ENCODE data around the gene RDH13. TPM values are rescaled to one million over a fixed set of nuclear protein-coding genes. Genes with fewer than 3 reads are reported as not detected.

The RDH13 gene
- total and polyA plus RNA-seq, 4 donors = 8.9 to 11.7 (median 9.5) TPM

DNA sequence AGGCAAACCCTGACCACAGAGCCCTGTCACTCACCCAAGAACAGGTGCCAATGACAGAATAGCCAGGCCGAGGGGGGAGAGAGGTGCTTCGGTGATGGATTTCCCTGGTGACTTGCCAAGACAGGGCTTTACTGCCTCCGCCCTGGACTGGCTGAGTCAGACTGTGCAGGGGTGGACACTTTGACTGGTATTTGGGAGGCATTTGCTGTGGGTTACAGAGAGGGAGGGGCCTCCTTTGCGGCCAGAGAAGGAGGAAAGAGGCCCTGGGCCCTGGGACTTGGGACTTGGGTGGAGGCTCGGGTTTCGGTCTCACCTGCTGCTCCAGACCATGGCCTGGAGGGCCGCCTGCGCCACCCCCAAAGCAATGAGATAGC, 8.2 kb upstream of the RDH13 start:
- no peak overlapping the region for H3K9ac ChIP-seq (ENCODE audit: low read depth in 1 of 2, low read length in 2 of 2)
- no peak overlapping the region for H3K27ac ChIP-seq (ENCODE audit: low read depth in 1 of 2, low read length in 2 of 2)

DNA sequence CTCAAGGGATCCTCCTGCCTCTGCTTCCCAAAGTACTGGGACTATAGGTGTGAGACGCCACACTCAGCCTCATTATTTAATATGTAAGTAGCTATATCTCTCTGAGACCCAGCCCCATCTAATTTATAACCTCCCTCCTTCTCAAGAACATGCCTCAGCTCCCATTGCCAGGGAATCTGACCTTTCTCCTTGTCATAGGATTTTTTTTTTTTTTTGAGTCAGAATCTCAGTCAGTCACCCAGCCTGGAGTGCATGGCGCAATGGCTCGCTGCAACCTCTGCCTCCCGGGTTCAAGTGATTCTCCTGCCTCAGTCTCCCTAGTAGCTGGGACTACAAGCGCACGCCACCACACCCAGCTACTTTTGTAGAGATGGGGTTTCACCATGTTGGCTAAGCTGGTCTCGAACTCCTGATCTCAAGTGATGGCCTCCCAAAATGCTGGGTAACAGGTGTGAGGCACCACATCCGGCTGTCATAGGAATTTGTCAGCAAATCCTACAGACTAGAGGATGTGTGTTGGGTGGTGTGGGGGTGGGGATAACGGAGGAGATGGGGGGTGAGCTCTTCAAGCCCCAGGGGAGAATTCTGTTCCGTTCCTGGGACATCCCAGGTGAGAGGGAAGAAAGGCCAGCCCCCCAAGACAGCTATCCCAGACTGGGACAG, 7.6 kb upstream of the RDH13 start:
- no peak for DNase-seq (ENCODE audit: low spot score)
- no peak overlapping the region for H3K4me3 ChIP-seq (ENCODE audit: low read depth in 1 of 3, low read length in 3 of 3)

More for the DNA sequence above, 8.2 kb upstream of the RDH13 start:
- whole genome bisulfite sequencing = 52% methylated on average over 8 of the region's 8 CpGs
- Histone ChIP-seq H3K9me3 (ENCODE audit: control insufficient read depth in 4 of 4, low read length in 3 of 4) (no peaks in the 10 kb centered on the region), H3K4me1 (ENCODE audit: control insufficient read depth in 4 of 4, insufficient read depth in 4 of 4, low read length in 3 of 4) (no peaks in the 10 kb centered on the region), H3K27me3 (ENCODE audit: control insufficient read depth in 4 of 4, insufficient read depth in 4 of 4, low read length in 3 of 4) (peaks cover 0 to 11% (median 3%) of the 10 kb centered on the region in 4 donors), H3K36me3 (ENCODE audit: control insufficient read depth in 4 of 4, insufficient read depth in 3 of 4, low read depth in 1 of 4, low read length in 3 of 4) (no peaks in the 10 kb centered on the region), H3K4me3 (ENCODE audit: low read depth in 1 of 3, low read length in 3 of 3) (no peak overlapping the region)
- no peak for DNase-seq (ENCODE audit: low spot score)
- no peak for TF ChIP-seq TAF1 (conservative IDR thresholded peaks at IDR 0.05)
- TF ChIP-seq RXRA (IDR thresholded peaks at IDR 0.05) = no peak
- TF ChIP-seq FOXA1 (IDR thresholded peaks at IDR 0.05) = no peak
- TF ChIP-seq, protein P1, sequence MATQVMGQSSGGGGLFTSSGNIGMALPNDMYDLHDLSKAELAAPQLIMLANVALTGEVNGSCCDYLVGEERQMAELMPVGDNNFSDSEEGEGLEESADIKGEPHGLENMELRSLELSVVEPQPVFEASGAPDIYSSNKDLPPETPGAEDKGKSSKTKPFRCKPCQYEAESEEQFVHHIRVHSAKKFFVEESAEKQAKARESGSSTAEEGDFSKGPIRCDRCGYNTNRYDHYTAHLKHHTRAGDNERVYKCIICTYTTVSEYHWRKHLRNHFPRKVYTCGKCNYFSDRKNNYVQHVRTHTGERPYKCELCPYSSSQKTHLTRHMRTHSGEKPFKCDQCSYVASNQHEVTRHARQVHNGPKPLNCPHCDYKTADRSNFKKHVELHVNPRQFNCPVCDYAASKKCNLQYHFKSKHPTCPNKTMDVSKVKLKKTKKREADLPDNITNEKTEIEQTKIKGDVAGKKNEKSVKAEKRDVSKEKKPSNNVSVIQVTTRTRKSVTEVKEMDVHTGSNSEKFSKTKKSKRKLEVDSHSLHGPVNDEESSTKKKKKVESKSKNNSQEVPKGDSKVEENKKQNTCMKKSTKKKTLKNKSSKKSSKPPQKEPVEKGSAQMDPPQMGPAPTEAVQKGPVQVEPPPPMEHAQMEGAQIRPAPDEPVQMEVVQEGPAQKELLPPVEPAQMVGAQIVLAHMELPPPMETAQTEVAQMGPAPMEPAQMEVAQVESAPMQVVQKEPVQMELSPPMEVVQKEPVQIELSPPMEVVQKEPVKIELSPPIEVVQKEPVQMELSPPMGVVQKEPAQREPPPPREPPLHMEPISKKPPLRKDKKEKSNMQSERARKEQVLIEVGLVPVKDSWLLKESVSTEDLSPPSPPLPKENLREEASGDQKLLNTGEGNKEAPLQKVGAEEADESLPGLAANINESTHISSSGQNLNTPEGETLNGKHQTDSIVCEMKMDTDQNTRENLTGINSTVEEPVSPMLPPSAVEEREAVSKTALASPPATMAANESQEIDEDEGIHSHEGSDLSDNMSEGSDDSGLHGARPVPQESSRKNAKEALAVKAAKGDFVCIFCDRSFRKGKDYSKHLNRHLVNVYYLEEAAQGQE (IDR thresholded peaks at IDR 0.05) = no peak
- TF ChIP-seq GABPA (IDR thresholded peaks at IDR 0.05 in 1 of 2, conservative IDR thresholded peaks at IDR 0.05 in 1 of 2) = no peak

DNA sequence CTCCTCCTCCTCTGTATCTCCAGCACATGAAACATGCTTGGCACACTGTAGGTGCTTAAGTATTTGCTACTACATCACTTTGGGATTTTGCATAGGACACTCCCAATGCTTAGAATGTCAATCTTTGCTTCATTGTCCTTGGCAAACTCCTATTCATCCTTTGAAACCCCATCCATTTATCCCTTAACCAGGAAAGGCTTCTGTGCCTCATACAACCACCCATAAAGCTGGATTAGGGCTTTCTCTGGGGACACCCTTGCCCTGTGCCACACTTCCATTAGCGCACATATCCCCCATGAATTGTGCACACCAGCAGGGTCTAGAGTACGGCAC, 6.9 kb upstream of the RDH13 start:
- Histone ChIP-seq H3K27ac (ENCODE audit: low read depth in 1 of 2, low read length in 2 of 2) (no peak overlapping the region), H3K27me3 (ENCODE audit: control insufficient read depth in 4 of 4, insufficient read depth in 4 of 4, low read length in 3 of 4) (peaks cover 0 to 11% (median 3%) of the 10 kb centered on the region in 4 donors), H3K36me3 (ENCODE audit: control insufficient read depth in 4 of 4, insufficient read depth in 3 of 4, low read depth in 1 of 4, low read length in 3 of 4) (no peaks in the 10 kb centered on the region), H3K9me3 (ENCODE audit: control insufficient read depth in 4 of 4, low read length in 3 of 4) (no peaks in the 10 kb centered on the region), H3K9ac (ENCODE audit: low read depth in 1 of 2, low read length in 2 of 2) (no peak overlapping the region), H3K4me1 (ENCODE audit: control insufficient read depth in 4 of 4, insufficient read depth in 4 of 4, low read length in 3 of 4) (no peaks in the 10 kb centered on the region), H3K4me3 (ENCODE audit: low read depth in 1 of 3, low read length in 3 of 3) (no peak overlapping the region)
- TF ChIP-seq NR2F2 (IDR thresholded peaks at IDR 0.05) (no peak), HNF4A (conservative IDR thresholded peaks at IDR 0.05) (no peak), GABPA (IDR thresholded peaks at IDR 0.05 in 1 of 2, conservative IDR thresholded peaks at IDR 0.05 in 1 of 2) (no peak), JUND (IDR thresholded peaks at IDR 0.05) (no peak), RAD21 (IDR thresholded peaks at IDR 0.05) (no peak), SP1 (IDR thresholded peaks at IDR 0.05) (no peak), YY1 (IDR thresholded peaks at IDR 0.05) (no peak)
- TF ChIP-seq, protein P2, sequence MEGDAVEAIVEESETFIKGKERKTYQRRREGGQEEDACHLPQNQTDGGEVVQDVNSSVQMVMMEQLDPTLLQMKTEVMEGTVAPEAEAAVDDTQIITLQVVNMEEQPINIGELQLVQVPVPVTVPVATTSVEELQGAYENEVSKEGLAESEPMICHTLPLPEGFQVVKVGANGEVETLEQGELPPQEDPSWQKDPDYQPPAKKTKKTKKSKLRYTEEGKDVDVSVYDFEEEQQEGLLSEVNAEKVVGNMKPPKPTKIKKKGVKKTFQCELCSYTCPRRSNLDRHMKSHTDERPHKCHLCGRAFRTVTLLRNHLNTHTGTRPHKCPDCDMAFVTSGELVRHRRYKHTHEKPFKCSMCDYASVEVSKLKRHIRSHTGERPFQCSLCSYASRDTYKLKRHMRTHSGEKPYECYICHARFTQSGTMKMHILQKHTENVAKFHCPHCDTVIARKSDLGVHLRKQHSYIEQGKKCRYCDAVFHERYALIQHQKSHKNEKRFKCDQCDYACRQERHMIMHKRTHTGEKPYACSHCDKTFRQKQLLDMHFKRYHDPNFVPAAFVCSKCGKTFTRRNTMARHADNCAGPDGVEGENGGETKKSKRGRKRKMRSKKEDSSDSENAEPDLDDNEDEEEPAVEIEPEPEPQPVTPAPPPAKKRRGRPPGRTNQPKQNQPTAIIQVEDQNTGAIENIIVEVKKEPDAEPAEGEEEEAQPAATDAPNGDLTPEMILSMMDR (IDR thresholded peaks at IDR 0.05; ENCODE audit: low read depth, low read length, missing input control) = no peak
- DNase-seq (ENCODE audit: low spot score) = no peak
- WGBS = 87% methylated on average over 2 of the region's 2 CpGs

More for the DNA sequence above, 7.6 kb upstream of the RDH13 start:
- H3K9me3 ChIP-seq (ENCODE audit: control insufficient read depth in 4 of 4, low read length in 3 of 4) = no peaks in the 10 kb centered on the region
- TF ChIP-seq, protein P3, sequence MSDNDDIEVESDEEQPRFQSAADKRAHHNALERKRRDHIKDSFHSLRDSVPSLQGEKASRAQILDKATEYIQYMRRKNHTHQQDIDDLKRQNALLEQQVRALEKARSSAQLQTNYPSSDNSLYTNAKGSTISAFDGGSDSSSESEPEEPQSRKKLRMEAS (IDR thresholded peaks at IDR 0.05) = no peak
- TF ChIP-seq RAD21 (IDR thresholded peaks at IDR 0.05) = no peak
- WGBS = 73% methylated on average over 10 of the region's 10 CpGs
- no peak overlapping the region for H3K9ac ChIP-seq (ENCODE audit: low read depth in 1 of 2, low read length in 2 of 2)
- no peaks in the 10 kb centered on the region for H3K36me3 ChIP-seq (ENCODE audit: control insufficient read depth in 4 of 4, insufficient read depth in 3 of 4, low read depth in 1 of 4, low read length in 3 of 4)
- H3K27me3 ChIP-seq (ENCODE audit: control insufficient read depth in 4 of 4, insufficient read depth in 4 of 4, low read length in 3 of 4) = peaks cover 0 to 11% (median 3%) of the 10 kb centered on the region in 4 donors
- H3K27ac ChIP-seq (ENCODE audit: low read depth in 1 of 2, low read length in 2 of 2) = no peak overlapping the region
- no peaks in the 10 kb centered on the region for H3K4me1 ChIP-seq (ENCODE audit: control insufficient read depth in 4 of 4, insufficient read depth in 4 of 4, low read length in 3 of 4)
